IMR-90 (cell line): ENCODE measurements around the gene ARHGEF26.

Experiments
- BHLHE40 ChIP-seq: fragments of 150-350 bp; IDR thresholded peaks from 2 replicates; pipeline ENCODE4 v1.6.1; 2016; ENCODE audit warnings: mild to moderate bottlenecking, low read depth, low read length
- CEBPB ChIP-seq: IDR thresholded peaks from 2 replicates; pipeline ENCODE4 v1.6.1; 2012; ENCODE audit warnings: low read depth, low read length, improper control_type of control experiment
- FOS ChIP-seq: fragments of 150-350 bp; IDR thresholded peaks from 2 replicates; pipeline ENCODE4 v1.6.1; 2016; ENCODE audit warnings: low read depth, low read length
- MAFK ChIP-seq: IDR thresholded peaks from 2 replicates; pipeline ENCODE4 v1.6.1; 2012; ENCODE audit warnings: low read depth, low read length, improper control_type of control experiment
- MAZ ChIP-seq: IDR thresholded peaks from 2 replicates; pipeline ENCODE4 v1.6.1; 2012; ENCODE audit warnings: low read depth, mild to moderate bottlenecking, low read length, improper control_type of control experiment, moderate library complexity, borderline replicate concordance
- MXI1 ChIP-seq: IDR thresholded peaks from 2 replicates; pipeline ENCODE4 v1.6.1; 2012; ENCODE audit warnings: low read depth, mild to moderate bottlenecking, low read length, moderate library complexity, borderline replicate concordance
- NFE2L2 ChIP-seq: fragments of 150-350 bp; IDR thresholded peaks from 2 replicates; pipeline ENCODE4 v1.6.1; 2016; ENCODE audit warnings: low read depth, mild to moderate bottlenecking, low read length
- POLR2A ChIP-seq: IDR thresholded peaks from 2 replicates; pipeline ENCODE4 v1.6.1; 2012; ENCODE audit warnings: mild to moderate bottlenecking, low read depth, low read length
- RAD21 ChIP-seq: IDR thresholded peaks from 2 replicates; pipeline ENCODE4 v1.6.1; 2012; ENCODE audit warnings: low read length, improper control_type of control experiment
- SMC3 ChIP-seq: fragments of 150-350 bp; IDR thresholded peaks from 2 replicates; pipeline ENCODE4 v1.6.1; 2016; ENCODE audit warnings: low read depth, mild to moderate bottlenecking, antibody characterized with exemption, low read length, moderate library complexity
- TF ChIP-seq, protein P1 (sequence below): conservative IDR thresholded peaks from 2 replicates; pipeline ENCODE4 v1.5.1; 2012; ENCODE audit warnings: mild to moderate bottlenecking, low read depth, low read length, improper control_type of control experiment
- TF ChIP-seq, protein P2 (sequence below): fragments of 150-350 bp; IDR thresholded peaks from 2 replicates; pipeline ENCODE4 v1.6.1; 2016; ENCODE audit warnings: low read depth, mild to moderate bottlenecking, low read length, moderate library complexity, borderline replicate concordance
- TF ChIP-seq, protein P3 (sequence below): fragments of 150-350 bp; IDR thresholded peaks from 2 replicates; pipeline ENCODE4 v1.6.1; 2017; ENCODE audit warnings: mild to moderate bottlenecking, antibody characterized with exemption, low read length, low read depth

DNA sequence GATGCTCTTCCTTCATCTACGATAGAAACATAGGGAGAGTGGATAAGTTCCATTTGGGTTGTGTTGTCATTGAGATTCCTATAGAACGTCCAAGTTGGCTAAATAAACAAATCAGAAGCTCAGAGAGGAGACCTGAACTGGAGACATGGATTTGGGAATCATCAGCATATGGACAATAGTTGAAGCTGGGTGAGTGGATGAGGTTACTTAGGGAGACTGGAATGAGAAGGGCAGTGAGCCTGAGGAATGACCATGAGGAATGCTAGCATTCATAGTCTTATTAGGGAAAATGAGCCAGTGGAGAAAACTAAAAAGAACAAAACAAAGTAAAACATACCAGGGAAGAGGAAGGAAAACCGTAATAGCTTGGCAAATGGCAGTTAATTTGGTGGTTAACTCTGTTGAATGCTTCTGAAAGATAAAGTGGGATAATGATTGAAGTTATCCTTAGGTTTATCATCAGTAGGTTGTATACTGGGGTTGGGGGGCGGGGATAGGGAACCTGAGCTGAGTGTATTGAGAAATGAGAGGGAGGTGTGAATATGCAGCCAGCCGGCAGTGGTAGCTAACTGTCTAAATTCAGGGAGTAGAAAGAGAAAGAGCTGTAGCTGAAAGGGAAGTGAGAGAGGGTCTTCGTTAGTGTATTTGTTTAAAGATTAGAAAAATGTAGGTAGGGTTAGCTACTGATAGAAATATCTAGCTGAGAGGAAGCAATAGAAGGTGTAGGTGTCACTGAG, 74.6 kb downstream of the ARHGEF26 start:
- no peak for TF ChIP-seq CEBPB
- TF ChIP-seq, protein P1, sequence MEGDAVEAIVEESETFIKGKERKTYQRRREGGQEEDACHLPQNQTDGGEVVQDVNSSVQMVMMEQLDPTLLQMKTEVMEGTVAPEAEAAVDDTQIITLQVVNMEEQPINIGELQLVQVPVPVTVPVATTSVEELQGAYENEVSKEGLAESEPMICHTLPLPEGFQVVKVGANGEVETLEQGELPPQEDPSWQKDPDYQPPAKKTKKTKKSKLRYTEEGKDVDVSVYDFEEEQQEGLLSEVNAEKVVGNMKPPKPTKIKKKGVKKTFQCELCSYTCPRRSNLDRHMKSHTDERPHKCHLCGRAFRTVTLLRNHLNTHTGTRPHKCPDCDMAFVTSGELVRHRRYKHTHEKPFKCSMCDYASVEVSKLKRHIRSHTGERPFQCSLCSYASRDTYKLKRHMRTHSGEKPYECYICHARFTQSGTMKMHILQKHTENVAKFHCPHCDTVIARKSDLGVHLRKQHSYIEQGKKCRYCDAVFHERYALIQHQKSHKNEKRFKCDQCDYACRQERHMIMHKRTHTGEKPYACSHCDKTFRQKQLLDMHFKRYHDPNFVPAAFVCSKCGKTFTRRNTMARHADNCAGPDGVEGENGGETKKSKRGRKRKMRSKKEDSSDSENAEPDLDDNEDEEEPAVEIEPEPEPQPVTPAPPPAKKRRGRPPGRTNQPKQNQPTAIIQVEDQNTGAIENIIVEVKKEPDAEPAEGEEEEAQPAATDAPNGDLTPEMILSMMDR = no peak
- no peak for TF ChIP-seq POLR2A
- TF ChIP-seq MXI1 = no peak
- no peak for TF ChIP-seq SMC3
- no peak for TF ChIP-seq BHLHE40
- TF ChIP-seq MAZ = no peak
- no peak for TF ChIP-seq NFE2L2
- TF ChIP-seq RAD21 = no peak
- no peak for TF ChIP-seq FOS
- TF ChIP-seq, protein P2, sequence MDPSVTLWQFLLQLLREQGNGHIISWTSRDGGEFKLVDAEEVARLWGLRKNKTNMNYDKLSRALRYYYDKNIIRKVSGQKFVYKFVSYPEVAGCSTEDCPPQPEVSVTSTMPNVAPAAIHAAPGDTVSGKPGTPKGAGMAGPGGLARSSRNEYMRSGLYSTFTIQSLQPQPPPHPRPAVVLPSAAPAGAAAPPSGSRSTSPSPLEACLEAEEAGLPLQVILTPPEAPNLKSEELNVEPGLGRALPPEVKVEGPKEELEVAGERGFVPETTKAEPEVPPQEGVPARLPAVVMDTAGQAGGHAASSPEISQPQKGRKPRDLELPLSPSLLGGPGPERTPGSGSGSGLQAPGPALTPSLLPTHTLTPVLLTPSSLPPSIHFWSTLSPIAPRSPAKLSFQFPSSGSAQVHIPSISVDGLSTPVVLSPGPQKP = no peak
- TF ChIP-seq MAFK = no peak
- TF ChIP-seq, protein P3, sequence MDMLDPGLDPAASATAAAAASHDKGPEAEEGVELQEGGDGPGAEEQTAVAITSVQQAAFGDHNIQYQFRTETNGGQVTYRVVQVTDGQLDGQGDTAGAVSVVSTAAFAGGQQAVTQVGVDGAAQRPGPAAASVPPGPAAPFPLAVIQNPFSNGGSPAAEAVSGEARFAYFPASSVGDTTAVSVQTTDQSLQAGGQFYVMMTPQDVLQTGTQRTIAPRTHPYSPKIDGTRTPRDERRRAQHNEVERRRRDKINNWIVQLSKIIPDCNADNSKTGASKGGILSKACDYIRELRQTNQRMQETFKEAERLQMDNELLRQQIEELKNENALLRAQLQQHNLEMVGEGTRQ = no peak
